ENCODE results near the gene COL24A1.

Gene COL24A1

DNA sequence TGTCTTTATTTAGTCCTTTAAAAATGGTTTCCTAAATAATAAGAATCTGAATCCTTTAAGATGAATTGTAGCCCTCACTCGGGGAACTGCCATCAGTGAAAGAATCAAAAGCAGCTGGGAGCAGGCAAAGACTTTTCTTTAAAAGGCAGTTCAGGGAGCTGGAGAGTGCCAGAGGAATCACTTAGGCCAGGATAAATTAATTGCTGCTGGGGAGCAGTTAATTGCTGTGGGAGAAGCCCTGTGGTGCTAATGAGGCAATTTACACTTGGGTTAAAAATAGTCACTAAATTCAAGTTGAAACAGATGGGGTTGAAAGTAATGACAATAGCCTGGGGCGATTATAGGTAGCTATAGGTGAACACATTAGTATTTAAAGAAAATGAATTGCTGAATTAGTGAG lies 38.7 kb upstream of the COL24A1 start:
- DNase-seq (ENCODE audit: low spot score) = no peak
- no peak overlapping the region for H3K27ac ChIP-seq
- TF ChIP-seq, protein P1, sequence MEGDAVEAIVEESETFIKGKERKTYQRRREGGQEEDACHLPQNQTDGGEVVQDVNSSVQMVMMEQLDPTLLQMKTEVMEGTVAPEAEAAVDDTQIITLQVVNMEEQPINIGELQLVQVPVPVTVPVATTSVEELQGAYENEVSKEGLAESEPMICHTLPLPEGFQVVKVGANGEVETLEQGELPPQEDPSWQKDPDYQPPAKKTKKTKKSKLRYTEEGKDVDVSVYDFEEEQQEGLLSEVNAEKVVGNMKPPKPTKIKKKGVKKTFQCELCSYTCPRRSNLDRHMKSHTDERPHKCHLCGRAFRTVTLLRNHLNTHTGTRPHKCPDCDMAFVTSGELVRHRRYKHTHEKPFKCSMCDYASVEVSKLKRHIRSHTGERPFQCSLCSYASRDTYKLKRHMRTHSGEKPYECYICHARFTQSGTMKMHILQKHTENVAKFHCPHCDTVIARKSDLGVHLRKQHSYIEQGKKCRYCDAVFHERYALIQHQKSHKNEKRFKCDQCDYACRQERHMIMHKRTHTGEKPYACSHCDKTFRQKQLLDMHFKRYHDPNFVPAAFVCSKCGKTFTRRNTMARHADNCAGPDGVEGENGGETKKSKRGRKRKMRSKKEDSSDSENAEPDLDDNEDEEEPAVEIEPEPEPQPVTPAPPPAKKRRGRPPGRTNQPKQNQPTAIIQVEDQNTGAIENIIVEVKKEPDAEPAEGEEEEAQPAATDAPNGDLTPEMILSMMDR (IDR thresholded peaks at IDR 0.05) = no peak

DNA sequence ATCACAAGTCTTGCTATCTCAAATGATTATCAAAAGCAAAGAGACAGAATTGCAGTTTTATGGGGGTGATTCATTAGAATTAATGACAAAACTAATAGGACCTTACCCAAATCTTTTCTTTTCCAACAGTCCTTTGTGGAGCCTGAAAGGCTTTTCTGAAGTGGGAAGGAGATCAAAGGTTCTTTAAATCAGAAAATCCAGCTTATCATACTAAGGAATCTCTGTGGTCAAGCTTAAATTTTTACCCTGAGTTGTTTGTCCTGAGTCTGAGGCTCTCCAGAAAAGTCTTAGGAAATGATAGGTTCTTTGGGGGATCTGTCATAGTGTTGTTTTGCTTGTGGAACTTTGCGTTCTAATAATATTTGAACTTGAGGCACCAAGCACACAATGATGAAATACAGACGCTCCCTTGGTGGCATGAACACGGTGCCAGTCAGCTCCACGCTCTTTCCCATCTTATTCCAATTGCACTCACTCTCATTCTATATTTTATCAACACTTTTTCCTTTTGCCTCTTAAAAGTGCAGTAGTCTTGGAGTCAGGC lies 38.0 kb upstream of the COL24A1 start:
- DNase-seq (ENCODE audit: low spot score) = no peak
- TF ChIP-seq, protein P1 (IDR thresholded peaks at IDR 0.05) = no peak
- Histone ChIP-seq H3K27ac (no peak overlapping the region), H3K4me3 (no peak overlapping the region)

More for the DNA sequence above, 38.7 kb upstream of the COL24A1 start:
- H3K4me3 ChIP-seq = no peak overlapping the region

DNA sequence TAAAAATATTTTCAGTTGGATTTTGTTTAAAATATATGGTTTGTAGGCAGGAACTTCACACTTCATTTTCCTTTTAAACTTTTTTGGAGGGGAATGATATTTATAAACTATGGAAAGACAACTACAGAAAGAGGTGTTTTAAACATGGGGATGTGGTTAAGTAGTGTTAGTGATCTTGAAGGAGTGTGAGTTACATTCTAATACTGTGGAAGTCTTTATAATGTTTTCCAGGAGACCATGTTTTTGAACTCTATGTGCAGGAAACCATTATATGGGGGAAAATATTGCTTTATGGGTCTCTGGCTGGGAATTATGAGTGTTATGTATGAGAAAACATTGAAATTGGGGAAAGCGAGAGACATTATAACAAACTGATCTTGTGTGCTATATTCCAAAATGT lies 35.8 kb upstream of the COL24A1 start:
- Histone ChIP-seq H3K27ac (no peak overlapping the region), H3K4me3 (no peak overlapping the region)
- TF ChIP-seq, protein P1 (IDR thresholded peaks at IDR 0.05) = no peak
- no peak for DNase-seq (ENCODE audit: low spot score)

DNA sequence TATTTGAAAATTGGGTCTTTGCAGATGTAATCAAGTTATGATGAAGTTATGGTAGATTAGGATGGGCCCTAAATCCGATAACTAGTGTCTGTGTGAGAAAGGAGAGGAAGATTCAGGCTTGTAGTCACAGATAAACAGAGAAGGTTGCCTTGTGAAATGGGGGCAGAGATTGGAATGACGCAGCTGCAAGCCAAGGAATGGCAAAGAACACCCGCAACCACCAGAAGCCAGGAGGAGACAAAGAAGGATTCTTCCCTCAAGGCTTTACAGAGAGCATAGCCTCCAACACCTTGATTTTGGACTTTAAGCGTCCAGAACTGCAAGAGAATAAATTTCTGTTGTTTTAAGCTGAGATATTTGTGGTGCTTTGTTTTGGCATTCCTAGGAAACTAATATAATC lies 35.4 kb upstream of the COL24A1 start:
- H3K4me3 ChIP-seq = no peak overlapping the region
- DNase-seq (ENCODE audit: low spot score) = no peak
- TF ChIP-seq, protein P1 (IDR thresholded peaks at IDR 0.05) = no peak
- H3K27ac ChIP-seq = no peak overlapping the region

DNA sequence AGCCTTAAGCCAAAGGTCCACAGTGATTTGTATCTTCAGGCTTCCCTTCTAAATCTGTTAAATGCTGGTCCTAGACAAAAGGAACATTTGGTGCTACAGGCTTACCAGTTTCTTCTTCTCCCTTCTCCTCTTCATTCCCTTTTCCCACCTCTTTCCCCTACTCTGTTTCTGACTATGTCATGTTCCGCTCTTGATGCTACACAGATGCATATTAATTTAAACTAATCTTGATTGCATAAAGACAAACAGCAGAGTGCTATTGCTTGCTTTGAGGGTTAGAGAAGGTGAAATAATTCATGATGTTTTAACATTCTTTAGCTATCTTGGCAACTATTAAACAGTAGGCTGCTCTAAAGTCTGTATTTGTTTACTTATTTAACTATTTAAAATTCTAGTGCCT lies 34.3 kb upstream of the COL24A1 start:
- Histone ChIP-seq H3K4me3 (no peak overlapping the region), H3K27ac (no peak overlapping the region)
- TF ChIP-seq, protein P1 (IDR thresholded peaks at IDR 0.05) = no peak
- DNase-seq (ENCODE audit: low spot score) = no peak

DNA sequence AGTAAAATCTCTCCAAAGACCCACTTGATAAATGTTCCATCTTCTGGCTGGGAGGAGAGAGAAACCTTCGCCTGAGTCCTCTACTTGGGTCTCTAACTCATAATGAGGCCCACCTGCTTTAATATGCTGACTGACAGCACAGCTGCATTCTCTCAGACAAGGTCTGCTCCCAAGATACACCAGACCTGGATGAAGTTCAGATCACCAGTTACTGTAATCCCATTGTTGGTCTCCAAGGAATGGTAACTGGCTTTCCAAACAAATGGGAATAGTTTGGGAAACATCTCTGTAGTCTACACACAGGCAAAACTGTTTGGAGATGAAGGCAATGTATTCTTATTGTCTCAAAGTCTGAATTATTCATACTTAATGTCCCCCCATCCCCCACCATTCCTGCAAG lies 27.9 kb upstream of the COL24A1 start:
- H3K27ac ChIP-seq = no peak overlapping the region
- TF ChIP-seq, protein P1 (IDR thresholded peaks at IDR 0.05) = no peak

DNA sequence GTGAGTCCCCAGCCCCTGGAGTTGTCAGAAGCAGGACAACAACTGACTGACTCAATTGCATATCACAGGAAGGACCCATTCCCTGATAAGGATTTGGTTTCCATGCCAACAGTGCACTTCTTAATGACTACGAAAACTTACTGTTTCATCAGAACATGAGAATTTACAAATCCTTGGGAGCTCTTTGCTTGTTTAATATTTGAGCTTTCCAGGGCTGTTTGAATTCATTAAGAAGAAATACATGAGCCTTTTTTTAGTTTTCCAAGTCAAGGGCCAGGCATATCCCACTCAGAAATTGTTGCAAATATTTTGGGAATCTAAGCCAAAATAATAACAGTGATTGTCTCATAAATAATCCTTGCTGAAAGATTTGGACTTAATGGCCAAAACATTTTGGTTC lies 27.2 kb upstream of the COL24A1 start:
- DNase-seq (ENCODE audit: low spot score) = no peak
- TF ChIP-seq, protein P1 (IDR thresholded peaks at IDR 0.05) = no peak
- H3K4me3 ChIP-seq = no peak overlapping the region
- H3K27ac ChIP-seq = no peak overlapping the region

More for the DNA sequence above, 27.9 kb upstream of the COL24A1 start:
- no peak for DNase-seq (ENCODE audit: low spot score)
- no peak overlapping the region for H3K4me3 ChIP-seq

Data from coronary artery (tissue), 2 donors.